Left lung (tissue), 10 donors: ENCODE data around the gene ALLC. TPM values are rescaled to one million over a fixed set of nuclear protein-coding genes. Genes with fewer than 3 reads are reported as not detected.

Experiments
- ATAC-seq: fragments of 200-7000 bp; cut with Tn5 transposase; one replicate; pipeline ENCODE4 v1.9.1; 2020; ENCODE audit warnings: moderate library complexity
- DNase-seq, 4 donors: peaks; one replicate each; pipeline ENCODE4 v3.0.0-alpha.2; 2013 to 2020
- H3K27ac ChIP-seq, 2 donors: fragments of 200-600 bp; sonication (generic) in 1 of 2; one replicate each; pipeline versions ENCODE4 v1.5.0 to v1.8.0; 2020 to 2021
- H3K27me3 ChIP-seq, 2 donors: fragments of 200-600 bp; sonication (generic) in 1 of 2; one replicate each; pipeline versions ENCODE4 v1.5.0 to v1.8.0; 2020 to 2021
- H3K36me3 ChIP-seq, 2 donors: fragments of 200-600 bp; sonication (generic) in 1 of 2; one replicate each; pipeline versions ENCODE4 v1.5.0 to v1.8.0; 2020 to 2021
- H3K4me1 ChIP-seq, 2 donors: fragments of 200-600 bp; one replicate each; pipeline ENCODE4 v1.8.0; 2021
- H3K4me3 ChIP-seq, 2 donors: fragments of 200-600 bp; sonication (generic) in 1 of 2; one replicate each; pipeline versions ENCODE4 v1.5.0 to v1.8.0; 2020 to 2021; ENCODE audit warnings: mild to moderate bottlenecking in 1 of 2
- H3K9me3 ChIP-seq, 2 donors: fragments of 200-600 bp; sonication (generic) in 1 of 2; one replicate each; pipeline versions ENCODE4 v1.5.0 to v1.8.0; 2020 to 2021
- CTCF ChIP-seq, 2 donors: fragments of 200-600 bp; sonication (generic) in 1 of 2; IDR thresholded peaks; one replicate each; pipeline versions ENCODE4 v1.5.0 to v1.8.0; 2021; ENCODE audit warnings: antibody characterized with exemption in 2 of 2
- intact Hi-C, 2 donors: fragments of 100-400 bp; cut with DNase I; formaldehyde crosslinking; loops; one replicate each; pipeline versions ENCODE4 v1.11.2 to v1.14.2; 2022
- polyA plus RNA-seq, 6 donors: library from polyadenylated mRNA; unstranded; fragments of 120-200 nt; gene quantifications; one replicate each; pipeline ENCODE4 v1.2.1, GENCODE V29; 2013; ENCODE audit not compliant: insufficient read length in 6 of 6
- total RNA-seq, 2 donors: library from RNA; stranded (reverse); fragmentation: NEBNext Ultra II Directional; extraction: Animal tissue kit (Norgen Biotek cat#: 25700); gene quantifications; one replicate each; pipeline ENCODE4 v1.2.1, GENCODE V29; 2021
- donor health status: DM: no; HTN: yes; CAD: no.
- donor health status: DM: no; HTN: no; CAD: no.

Gene ALLC
- total and polyA plus RNA-seq, 8 donors, result 0.13 TPM; not detected in 7

- no peak for ATAC-seq
- no peaks in the 10 kb centered on the region for H3K36me3 ChIP-seq
- H3K27ac ChIP-seq, result no peak overlapping the region
- H3K27me3 ChIP-seq, result peaks cover 0 to 29% of the 10 kb centered on the region in 2 donors
- no peak for TF ChIP-seq CTCF (IDR thresholded peaks at IDR 0.05)
- intact Hi-C loops, result loop anchor here in 1 of 2 donors (10.0 kb wide), 1 partner anchor 224 kb away; no protein-coding TSS in a partner anchor
- DNase-seq, result peak in 1 of 4 donors; percentile 61
- H3K4me3 ChIP-seq, result no peak overlapping the region
- H3K4me1 ChIP-seq, result peaks cover 6 to 15% of the 10 kb centered on the region in 2 donors
- H3K9me3 ChIP-seq, result no peaks in the 10 kb centered on the region
Observed at GRCh38 chr2:3648652-3649177, 9.3 kb upstream of the ALLC start.

GRCh38 chr2:3649581-3649980 lies 8.4 kb upstream of the ALLC start:
- Histone ChIP-seq H3K9me3 (no peaks in the 10 kb centered on the region), H3K4me3 (no peak overlapping the region), H3K36me3 (no peaks in the 10 kb centered on the region), H3K27ac (no peak overlapping the region), H3K27me3 (peaks cover 0 to 29% of the 10 kb centered on the region in 2 donors), H3K4me1 (peaks cover 6 to 15% of the 10 kb centered on the region in 2 donors)
- intact Hi-C loops, result loop anchor here in 1 of 2 donors (10.0 kb wide), 1 partner anchor 225 kb away; no protein-coding TSS in a partner anchor
- ATAC-seq (no peak), DNase-seq (peak in 1 of 4 donors; percentile 61)
- no peak for TF ChIP-seq CTCF (IDR thresholded peaks at IDR 0.05)

GRCh38 chr2:3650140-3650920 lies 7.7 kb upstream of the ALLC start:
- Histone ChIP-seq H3K4me1 (peaks cover 6 to 15% of the 10 kb centered on the region in 2 donors), H3K36me3 (no peaks in the 10 kb centered on the region), H3K9me3 (no peaks in the 10 kb centered on the region), H3K27ac (no peak overlapping the region), H3K4me3 (no peak overlapping the region), H3K27me3 (peaks cover 0 to 29% of the 10 kb centered on the region in 2 donors)
- ATAC-seq (no peak), DNase-seq (peak in 1 of 4 donors; percentile 45)
- TF ChIP-seq CTCF (IDR thresholded peaks at IDR 0.05), result no peak
- intact Hi-C loops, result no loop called here

GRCh38 chr2:3651691-3652648 lies 6.0 kb upstream of the ALLC start:
- intact Hi-C loops, result no loop called here
- Histone ChIP-seq H3K9me3 (no peaks in the 10 kb centered on the region), H3K27me3 (peaks cover 0 to 29% of the 10 kb centered on the region in 2 donors), H3K27ac (peak overlapping the region in 1 of 2 donors; percentile 7), H3K4me1 (peaks cover 6 to 15% of the 10 kb centered on the region in 2 donors), H3K4me3 (peak overlapping the region; percentile 17), H3K36me3 (no peaks in the 10 kb centered on the region)
- no peak for TF ChIP-seq CTCF (IDR thresholded peaks at IDR 0.05)
- peak; percentile 64 for ATAC-seq
- DNase-seq, result peak; percentile 33 to 80 (median 58)
